K562 (cell line): ENCODE results near the gene ACER1. TPM values are rescaled to one million over a fixed set of nuclear protein-coding genes. Genes with fewer than 3 reads are reported as not detected.
A peak's percentile ranks its signal among the peaks of the same experiment; 100 is the strongest.

ENCODE experiments used
- EP300 ChIP-seq: IDR thresholded peaks from 2 replicates; pipeline ENCODE4 v1.6.1; 2012; ENCODE audit warnings: low read length, improper control_type of control experiment
- HEY1 ChIP-seq: fragments of 250-450 bp; sonication (Bioruptor Pico); IDR thresholded peaks from 2 replicates; pipeline ENCODE4 v1.5.0; 2020; ENCODE audit warnings: mild to moderate bottlenecking, moderate library complexity, borderline replicate concordance
- KDM5B ChIP-seq: fragments of 200-600 bp; sonication (generic); IDR thresholded peaks from 2 replicates; pipeline ENCODE4 v1.6.1; 2012; ENCODE audit warnings: low read depth, mild to moderate bottlenecking, moderate library complexity, low read length, control low read depth, inconsistent platforms; ENCODE audit not compliant: insufficient replicate concordance
- PHB ChIP-seq: fragments of 250-450 bp; sonication (Bioruptor Pico); IDR thresholded peaks from 2 replicates; pipeline ENCODE4 v1.5.0; 2021
- PTBP1 ChIP-seq: fragments of 200-400 bp; formaldehyde crosslinking; IDR thresholded peaks from 2 replicates; pipeline ENCODE4 v1.6.1; 2017; ENCODE audit warnings: low read depth, low read length
- RAD51 ChIP-seq: fragments of 450-650 bp; IDR thresholded peaks from 2 replicates; pipeline ENCODE4 v1.7.1; 2016; ENCODE audit warnings: low read depth, mild to moderate bottlenecking, borderline replicate concordance
- SMARCA4 ChIP-seq: fragments of 450-650 bp; IDR thresholded peaks from 2 replicates; pipeline ENCODE4 v1.6.1; 2016
- SUPT5H ChIP-seq: fragments of 450-650 bp; IDR thresholded peaks from 2 replicates; pipeline ENCODE4 v1.6.1; 2016
- TAF1 ChIP-seq: IDR thresholded peaks from 2 replicates; pipeline ENCODE4 v1.6.1; 2011; ENCODE audit warnings: mild to moderate bottlenecking, low read length, moderate library complexity; ENCODE audit not compliant: insufficient read depth, control insufficient read depth, severe bottlenecking; ENCODE audit errors: extremely low read depth
- ZNF717 ChIP-seq: fragments of 250-450 bp; sonication (Bioruptor Pico); IDR thresholded peaks from 2 replicates; pipeline ENCODE4 v1.5.0; 2021
- polyA plus RNA-seq, 8 experiments: library from polyadenylated mRNA; depleted of rRNA in 4 of 8; stranded (reverse) in 5 of 8; unstranded in 3 of 8; fragments of >200 nt; fragmentation: Nextera tagmentation in 2 of 8; fragmentation: Illumina TruSeq in 1 of 8; extraction: Ambion mirVana in 2 of 8; extraction: Trizol in 1 of 8; gene quantifications; 2 replicates each; pipeline versions ENCODE4 v1.2.1 to v1.2.3, GENCODE V29; 2011 to 2014; ENCODE audit warnings: inconsistent platforms in 1 of 8, missing spikeins in 1 of 8
- total RNA-seq, 7 experiments: library from RNA; depleted of rRNA in 6 of 7; stranded (reverse); fragments of >200 nt in 6 of 7; fragmentation: Illumina TruSeq in 2 of 7; extraction: Trizol in 2 of 7; gene quantifications; 2 replicates each; pipeline versions ENCODE4 v1.2.1 to v1.2.3, GENCODE V29; 2011 to 2021; ENCODE audit warnings: low replicate concordance in 1 of 7
- TF ChIP-seq, protein P1 (sequence below), 2 experiments: fragments of 450-650 bp in 1 of 2; sonication (generic) in 1 of 2; formaldehyde crosslinking in 1 of 2; IDR thresholded peaks; 2 replicates each; pipeline versions ENCODE4 v1.7.1 to v1.9.0; 2016 to 2022; ENCODE audit warnings: inconsistent platforms in 1 of 2, mild to moderate bottlenecking in 1 of 2, missing genetic modification reagents in 1 of 2
- TF ChIP-seq, protein P2 (sequence below): fragments of 250-450 bp; sonication (Bioruptor Pico); IDR thresholded peaks from 2 replicates; pipeline ENCODE4 v1.8.0; 2021; ENCODE audit warnings: mild to moderate bottlenecking, moderate library complexity
- TF ChIP-seq, protein P3 (sequence below): fragments of 450-650 bp; IDR thresholded peaks from 2 replicates; pipeline ENCODE4 v1.6.1; 2016; ENCODE audit warnings: borderline replicate concordance
- TF ChIP-seq, protein P4 (sequence below): fragments of 450-650 bp; IDR thresholded peaks from 2 replicates; pipeline ENCODE4 v1.6.1; 2014; ENCODE audit warnings: low read depth, mild to moderate bottlenecking, moderate library complexity, borderline replicate concordance

ACER1 gene
- total and polyA plus RNA-seq, 9 of the 15 experiments (the other 6 are each of a cell fraction or from before 2014, with no cell fraction given), result not detected

DNA sequence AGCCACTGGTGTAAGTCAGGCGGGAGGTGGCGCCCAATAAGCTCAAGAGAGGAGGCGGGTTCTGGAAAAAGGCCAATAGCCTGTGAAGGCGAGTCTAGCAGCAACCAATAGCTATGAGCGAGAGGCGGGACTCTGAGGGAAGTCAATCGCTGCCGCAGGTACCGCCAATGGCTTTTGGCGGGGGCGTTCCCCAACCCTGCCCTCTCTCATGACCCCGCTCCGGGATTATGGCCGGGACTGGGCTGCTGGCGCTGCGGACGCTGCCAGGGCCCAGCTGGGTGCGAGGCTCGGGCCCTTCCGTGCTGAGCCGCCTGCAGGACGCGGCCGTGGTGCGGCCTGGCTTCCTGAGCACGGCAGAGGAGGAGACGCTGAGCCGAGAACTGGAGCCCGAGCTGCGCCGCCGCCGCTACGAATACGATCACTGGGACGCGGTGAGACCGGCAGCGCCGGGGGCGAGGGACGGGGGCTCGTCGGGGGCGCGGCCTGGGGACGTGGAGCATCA lies 39.2 kb upstream of the ACER1 start, which contains the start of gene ALKBH7 (continued):
- TF ChIP-seq, protein P1, sequence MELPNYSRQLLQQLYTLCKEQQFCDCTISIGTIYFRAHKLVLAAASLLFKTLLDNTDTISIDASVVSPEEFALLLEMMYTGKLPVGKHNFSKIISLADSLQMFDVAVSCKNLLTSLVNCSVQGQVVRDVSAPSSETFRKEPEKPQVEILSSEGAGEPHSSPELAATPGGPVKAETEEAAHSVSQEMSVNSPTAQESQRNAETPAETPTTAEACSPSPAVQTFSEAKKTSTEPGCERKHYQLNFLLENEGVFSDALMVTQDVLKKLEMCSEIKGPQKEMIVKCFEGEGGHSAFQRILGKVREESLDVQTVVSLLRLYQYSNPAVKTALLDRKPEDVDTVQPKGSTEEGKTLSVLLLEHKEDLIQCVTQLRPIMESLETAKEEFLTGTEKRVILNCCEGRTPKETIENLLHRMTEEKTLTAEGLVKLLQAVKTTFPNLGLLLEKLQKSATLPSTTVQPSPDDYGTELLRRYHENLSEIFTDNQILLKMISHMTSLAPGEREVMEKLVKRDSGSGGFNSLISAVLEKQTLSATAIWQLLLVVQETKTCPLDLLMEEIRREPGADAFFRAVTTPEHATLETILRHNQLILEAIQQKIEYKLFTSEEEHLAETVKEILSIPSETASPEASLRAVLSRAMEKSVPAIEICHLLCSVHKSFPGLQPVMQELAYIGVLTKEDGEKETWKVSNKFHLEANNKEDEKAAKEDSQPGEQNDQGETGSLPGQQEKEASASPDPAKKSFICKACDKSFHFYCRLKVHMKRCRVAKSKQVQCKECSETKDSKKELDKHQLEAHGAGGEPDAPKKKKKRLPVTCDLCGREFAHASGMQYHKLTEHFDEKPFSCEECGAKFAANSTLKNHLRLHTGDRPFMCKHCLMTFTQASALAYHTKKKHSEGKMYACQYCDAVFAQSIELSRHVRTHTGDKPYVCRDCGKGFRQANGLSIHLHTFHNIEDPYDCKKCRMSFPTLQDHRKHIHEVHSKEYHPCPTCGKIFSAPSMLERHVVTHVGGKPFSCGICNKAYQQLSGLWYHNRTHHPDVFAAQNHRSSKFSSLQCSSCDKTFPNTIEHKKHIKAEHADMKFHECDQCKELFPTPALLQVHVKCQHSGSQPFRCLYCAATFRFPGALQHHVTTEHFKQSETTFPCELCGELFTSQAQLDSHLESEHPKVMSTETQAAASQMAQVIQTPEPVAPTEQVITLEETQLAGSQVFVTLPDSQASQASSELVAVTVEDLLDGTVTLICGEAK (IDR thresholded peaks at IDR 0.05), result 0 out of 2 replicates have a peak, but pooled peaks have one; percentile 46
- TF ChIP-seq, protein P1 (CRISPR knock-in tag; IDR thresholded peaks at IDR 0.05), result no peak
- TF ChIP-seq, protein P2, sequence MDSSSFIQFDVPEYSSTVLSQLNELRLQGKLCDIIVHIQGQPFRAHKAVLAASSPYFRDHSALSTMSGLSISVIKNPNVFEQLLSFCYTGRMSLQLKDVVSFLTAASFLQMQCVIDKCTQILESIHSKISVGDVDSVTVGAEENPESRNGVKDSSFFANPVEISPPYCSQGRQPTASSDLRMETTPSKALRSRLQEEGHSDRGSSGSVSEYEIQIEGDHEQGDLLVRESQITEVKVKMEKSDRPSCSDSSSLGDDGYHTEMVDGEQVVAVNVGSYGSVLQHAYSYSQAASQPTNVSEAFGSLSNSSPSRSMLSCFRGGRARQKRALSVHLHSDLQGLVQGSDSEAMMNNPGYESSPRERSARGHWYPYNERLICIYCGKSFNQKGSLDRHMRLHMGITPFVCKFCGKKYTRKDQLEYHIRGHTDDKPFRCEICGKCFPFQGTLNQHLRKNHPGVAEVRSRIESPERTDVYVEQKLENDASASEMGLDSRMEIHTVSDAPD (CRISPR knock-in tag), result no peak
- TF ChIP-seq ZNF717 (CRISPR knock-in tag) (no peak), HEY1 (CRISPR knock-in tag) (no peak), SMARCA4 (no peak), RAD51 (no peak), PHB (0 out of 2 replicates have a peak, but pooled peaks have one; percentile 28), SUPT5H (peak; percentile 82), KDM5B (peak; percentile 71), TAF1 (peak; percentile 34), EP300 (no peak), PTBP1 (no peak)
- TF ChIP-seq, protein P3, sequence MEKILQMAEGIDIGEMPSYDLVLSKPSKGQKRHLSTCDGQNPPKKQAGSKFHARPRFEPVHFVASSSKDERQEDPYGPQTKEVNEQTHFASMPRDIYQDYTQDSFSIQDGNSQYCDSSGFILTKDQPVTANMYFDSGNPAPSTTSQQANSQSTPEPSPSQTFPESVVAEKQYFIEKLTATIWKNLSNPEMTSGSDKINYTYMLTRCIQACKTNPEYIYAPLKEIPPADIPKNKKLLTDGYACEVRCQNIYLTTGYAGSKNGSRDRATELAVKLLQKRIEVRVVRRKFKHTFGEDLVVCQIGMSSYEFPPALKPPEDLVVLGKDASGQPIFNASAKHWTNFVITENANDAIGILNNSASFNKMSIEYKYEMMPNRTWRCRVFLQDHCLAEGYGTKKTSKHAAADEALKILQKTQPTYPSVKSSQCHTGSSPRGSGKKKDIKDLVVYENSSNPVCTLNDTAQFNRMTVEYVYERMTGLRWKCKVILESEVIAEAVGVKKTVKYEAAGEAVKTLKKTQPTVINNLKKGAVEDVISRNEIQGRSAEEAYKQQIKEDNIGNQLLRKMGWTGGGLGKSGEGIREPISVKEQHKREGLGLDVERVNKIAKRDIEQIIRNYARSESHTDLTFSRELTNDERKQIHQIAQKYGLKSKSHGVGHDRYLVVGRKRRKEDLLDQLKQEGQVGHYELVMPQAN, result peak; percentile 67
- TF ChIP-seq, protein P4, sequence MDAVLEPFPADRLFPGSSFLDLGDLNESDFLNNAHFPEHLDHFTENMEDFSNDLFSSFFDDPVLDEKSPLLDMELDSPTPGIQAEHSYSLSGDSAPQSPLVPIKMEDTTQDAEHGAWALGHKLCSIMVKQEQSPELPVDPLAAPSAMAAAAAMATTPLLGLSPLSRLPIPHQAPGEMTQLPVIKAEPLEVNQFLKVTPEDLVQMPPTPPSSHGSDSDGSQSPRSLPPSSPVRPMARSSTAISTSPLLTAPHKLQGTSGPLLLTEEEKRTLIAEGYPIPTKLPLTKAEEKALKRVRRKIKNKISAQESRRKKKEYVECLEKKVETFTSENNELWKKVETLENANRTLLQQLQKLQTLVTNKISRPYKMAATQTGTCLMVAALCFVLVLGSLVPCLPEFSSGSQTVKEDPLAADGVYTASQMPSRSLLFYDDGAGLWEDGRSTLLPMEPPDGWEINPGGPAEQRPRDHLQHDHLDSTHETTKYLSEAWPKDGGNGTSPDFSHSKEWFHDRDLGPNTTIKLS, result 0 out of 2 replicates have a peak, but pooled peaks have one; percentile 34
